ENCODE data around the gene KL.

Gene KL

DNA sequence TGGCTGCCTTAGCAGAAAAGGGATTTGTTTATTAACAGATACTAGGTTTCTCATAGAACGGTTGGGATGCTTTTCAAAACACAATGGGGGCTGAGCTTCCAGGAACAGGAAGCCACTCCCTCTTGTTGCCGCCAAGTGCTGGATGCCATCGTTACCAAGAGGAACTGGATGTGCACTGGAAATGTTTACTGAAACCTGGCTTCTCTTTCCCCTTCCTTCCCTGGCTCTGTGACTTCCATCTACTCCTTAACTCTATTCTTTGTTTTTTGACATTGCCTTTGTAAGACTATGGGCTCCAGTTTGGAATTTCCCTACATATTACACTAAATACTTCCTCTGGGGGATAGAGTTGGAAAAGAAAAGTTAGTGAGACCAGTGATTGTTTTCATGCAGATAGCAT, 11.7 kb upstream of the KL start:
- DNase-seq (ENCODE audit: low spot score) = no peak

- DNase-seq (ENCODE audit: low spot score) = no peak
Observed at GRCh38 chr13:33006134-33006533, 10.1 kb upstream of the KL start.

DNA sequence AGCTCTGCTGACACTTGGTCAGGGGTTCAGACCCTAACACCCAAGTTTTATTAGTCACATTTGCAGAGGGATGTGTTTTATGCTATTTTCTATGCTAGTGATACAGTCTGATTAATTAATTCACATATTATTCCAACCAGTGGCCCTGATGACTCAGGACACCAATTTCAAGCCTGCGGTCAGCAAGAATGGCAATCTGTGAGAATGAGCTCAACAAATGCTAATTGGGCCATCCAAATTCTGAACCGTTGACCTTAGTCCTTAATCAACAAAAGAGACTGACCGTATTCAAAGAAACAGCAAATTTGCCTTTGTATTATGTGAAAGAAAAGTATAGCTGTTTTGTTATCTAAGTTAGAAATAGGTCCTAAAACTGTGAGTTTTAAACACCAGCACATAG, 9.6 kb upstream of the KL start:
- DNase-seq (ENCODE audit: low spot score) = no peak

DNA sequence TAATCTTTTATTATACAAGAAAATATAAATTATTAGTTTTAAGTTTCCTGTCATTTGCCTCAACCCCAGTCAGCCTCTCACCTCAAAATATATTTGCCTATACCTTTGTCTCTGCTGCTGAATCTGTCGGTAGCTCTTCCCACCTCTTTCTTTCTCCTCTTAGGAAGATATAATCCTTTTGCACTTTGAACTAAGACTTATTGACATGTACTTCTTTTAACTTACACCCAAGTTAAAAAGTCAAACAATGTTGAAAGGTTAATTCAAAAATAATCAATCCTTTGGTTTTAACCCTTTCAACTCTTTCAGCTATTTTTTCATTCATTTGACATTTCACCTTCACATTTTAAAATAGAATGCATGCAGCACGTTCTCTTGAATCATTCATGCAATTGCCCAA, 9.0 kb upstream of the KL start:
- DNase-seq (ENCODE audit: low spot score) = no peak

GRCh38 chr13:33007950-33008349, 8.3 kb upstream of the KL start:
- no peak for DNase-seq (ENCODE audit: low spot score)

DNA sequence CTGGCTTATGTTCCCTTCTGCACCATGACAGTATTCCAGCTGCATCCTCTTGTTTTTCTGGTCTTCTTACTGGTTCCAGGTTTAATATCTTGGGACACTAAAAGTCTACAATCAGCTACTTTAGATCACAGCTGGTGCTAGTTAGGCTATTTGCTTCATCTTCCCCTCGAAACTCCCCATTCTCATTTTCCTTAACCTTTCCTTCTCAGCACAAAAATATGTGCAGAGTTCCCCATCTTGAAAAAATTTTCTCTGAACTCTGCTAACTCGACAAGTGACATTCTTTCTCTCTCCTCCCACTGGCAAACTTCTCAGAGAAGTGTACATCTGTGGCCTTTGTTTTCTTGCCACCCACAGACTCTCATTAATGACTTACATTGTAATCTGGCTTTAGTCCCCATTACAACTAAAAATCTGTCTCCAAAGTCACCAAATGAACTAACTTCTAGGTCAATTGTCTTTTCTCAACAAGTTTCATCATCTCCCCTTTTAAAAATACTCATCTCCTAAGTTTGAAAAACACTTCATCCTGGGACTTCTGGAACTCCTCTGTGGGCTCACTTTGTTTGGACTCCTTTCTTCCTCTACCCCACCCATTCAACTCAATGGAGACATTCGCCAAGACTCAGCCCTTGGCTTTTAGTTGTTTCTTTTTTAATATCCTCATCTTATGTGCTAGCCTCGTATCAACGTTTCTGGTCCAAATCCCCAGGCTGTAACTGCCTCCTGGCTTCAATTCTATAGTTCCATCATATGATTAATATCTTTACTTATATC, 7.1 kb upstream of the KL start:
- no peak for DNase-seq (ENCODE audit: low spot score)

DNA sequence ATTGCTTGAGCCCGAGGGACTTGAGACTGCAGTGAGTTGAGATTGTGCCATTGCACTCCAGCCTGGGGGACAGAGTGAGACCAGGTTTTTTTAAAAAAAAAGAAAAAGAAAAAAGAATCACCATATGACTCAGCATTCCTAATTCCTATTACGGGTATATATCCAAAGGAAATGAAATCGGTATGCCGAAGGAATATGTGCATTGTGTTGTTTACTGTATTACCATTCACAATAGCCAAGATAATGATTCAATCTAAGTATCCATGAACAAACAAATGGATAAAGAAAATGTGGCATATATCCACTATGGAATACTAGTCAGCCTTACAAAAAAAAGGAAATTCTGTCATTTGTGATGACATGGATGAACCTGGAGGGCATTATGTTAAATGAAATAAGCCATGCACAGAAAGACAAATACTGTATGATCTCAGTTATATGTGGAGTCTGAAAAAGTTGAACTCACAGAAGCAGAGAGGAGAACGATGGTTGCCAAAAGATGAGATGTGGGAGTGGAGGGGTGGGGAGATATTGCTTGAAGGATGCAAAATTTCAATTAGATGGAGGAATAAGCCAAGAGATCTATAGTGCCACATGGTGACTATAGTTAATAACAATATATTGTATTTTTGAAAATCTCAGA, 4.3 kb upstream of the KL start:
- DNase-seq (ENCODE audit: low spot score) = no peak

GRCh38 chr13:33014291-33014690, 1.9 kb upstream of the KL start:
- DNase-seq (ENCODE audit: low spot score) = no peak

DNA sequence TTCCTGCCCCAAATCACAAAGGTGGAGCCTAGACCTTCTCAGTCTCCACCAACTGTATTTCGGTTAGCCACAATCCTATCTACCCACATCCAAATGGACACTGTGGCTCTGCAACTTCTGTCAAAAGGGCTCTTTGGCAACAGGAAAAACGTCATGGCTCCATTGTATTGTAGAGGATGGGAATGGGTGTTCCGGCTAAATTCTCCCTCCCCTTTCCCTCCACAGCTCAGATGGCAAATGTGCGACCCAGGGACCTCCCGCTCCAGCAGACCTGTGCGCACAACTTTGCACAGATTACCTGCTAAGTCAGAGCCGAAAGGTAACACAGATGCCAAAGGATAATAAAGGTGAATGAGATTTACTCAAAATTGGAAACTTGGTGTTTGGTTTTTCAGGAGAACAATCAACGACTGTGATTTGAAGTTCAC, 968 bp upstream of the KL start:
- DNase-seq (ENCODE audit: low spot score) = no peak

DNA sequence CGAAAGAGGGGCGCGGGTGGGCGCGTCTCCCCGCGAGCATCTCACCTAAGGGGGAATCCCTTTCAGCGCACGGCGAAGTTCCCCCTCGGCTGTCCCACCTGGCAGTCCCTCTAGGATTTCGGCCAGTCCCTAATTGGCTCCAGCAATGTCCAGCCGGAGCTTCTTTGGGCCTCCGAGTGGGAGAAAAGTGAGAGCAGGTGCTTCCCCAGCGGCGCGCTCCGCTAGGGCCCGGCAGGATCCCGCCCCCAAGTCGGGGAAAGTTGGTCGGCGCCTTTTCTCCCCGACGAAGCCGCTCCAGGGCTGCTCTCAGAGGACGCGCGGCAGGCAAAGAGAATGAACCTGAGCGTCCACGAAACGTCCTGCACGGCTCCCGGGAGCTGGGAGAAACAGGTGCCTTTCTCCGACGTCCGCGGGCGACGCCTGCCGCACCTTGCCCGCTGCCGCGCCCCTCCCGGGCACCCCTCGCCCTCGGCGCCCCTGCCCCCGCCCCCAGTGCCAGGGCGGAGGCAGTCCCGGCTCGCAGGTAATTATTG, 366 bp upstream of the KL start:
- DNase-seq (ENCODE audit: low spot score) = no peak

DNA sequence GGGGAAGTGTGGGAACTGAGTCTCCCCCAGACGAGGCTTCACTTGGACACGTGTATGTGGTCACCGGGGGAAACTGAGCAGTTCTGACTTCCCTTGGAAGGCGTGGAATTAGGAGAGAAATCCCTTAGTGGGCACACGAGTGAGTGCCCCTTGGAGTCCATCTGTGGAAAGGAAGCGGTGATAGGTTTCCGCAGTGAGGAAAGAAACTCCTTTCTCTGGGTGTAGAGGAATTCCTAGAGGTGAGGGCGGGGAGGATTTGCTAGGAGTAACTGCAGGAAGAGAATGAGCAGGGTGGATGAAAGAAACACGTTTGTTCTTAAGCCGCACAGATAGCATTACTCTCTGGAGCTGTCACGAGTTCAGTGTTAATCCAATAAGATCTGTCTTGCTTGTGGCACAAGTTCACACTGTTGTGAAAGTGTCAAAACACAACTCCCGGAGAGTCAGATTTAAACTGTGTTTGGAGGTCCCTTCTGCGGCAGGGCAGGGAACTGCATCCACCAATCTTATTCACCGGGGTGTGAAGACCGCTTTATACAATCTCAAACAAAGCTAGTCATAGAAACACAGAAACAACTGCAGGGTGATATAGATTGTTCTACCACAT, 1.2 kb downstream of the KL start:
- DNase-seq (ENCODE audit: low spot score) = no peak

GRCh38 chr13:33018886-33019285, 2.7 kb downstream of the KL start:
- DNase-seq (ENCODE audit: low spot score) = no peak

GRCh38 chr13:33022986-33023385, 6.8 kb downstream of the KL start:
- no peak for DNase-seq (ENCODE audit: low spot score)

DNA sequence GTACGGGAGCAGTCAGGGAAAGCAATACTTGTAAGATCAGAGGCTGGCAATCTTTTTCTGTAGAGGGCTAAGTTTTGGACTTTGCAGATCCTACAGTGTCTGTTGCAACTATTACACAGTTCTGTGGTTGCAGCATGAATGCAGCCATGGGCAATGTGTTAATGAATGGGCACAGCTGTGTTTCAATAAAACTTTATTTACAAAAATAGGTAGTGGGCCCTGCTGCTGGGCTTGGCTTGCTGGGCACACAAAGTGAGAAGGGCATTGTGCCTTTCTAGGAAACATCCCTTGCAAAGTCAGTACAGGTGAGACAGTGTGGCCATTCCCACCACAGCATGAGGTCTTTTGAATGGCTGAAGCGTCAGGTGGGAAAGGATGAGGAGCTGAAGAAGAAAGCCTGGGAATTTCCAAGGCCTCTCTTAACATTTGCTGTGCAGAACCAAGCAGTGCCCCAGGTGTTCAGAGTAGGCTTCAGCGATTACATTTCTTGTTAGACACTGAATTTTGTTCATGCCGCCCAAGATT, 9.1 kb downstream of the KL start:
- DNase-seq (ENCODE audit: low spot score) = no peak

- DNase-seq (ENCODE audit: low spot score) = no peak
Observed at GRCh38 chr13:33026489-33027152, 10.4 kb downstream of the KL start.

DNA sequence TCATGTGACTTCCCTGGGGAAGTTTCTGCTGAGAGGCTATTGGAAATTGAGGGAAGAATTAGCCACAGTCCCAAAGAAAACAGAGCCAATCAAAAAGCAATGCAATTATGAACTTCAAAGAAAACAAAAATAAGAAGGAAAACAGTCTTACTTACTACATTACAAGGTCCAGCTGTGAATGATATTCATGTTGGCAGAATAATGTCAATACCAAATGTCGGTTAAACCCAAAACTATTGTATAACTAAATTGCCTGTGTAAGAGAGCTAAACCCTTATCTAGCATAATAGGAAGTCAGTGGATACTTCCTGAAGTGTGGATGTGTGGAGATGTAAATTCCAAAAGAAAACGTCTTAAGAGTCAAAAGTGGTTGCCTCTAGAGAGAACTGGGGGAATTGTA, 12.4 kb downstream of the KL start:
- no peak for DNase-seq (ENCODE audit: low spot score)

- DNase-seq (ENCODE audit: low spot score) = no peak
Observed at GRCh38 chr13:33031277-33031676, 15.1 kb downstream of the KL start.

DNA sequence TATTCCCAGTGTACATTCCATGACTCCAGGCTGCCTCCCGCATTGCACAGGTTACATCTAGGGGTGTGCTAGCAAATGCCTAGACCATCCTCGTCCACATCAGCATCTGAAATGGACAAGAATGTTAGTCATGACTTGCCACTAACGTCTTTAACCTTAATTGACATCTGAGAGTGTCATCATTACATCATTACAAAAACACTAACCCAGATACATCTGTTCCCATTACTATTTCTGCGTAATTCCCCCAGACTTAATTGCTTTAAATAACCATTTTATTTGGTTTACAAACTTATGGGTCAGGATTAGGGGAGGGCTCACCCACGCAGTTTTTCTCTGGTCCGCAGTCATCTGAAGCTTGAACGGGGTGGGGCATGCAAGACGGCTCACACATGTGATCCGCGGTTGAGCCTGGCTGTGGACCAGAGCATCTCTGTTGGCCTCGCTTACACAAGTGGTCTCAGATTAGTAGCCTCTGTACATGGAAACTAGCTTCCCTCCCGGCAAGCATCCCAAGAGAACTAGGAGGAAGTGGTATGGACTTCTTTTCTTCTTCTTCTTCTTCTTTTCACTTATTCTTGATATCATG, 15.9 kb downstream of the KL start:
- DNase-seq (ENCODE audit: low spot score) = no peak

- DNase-seq (ENCODE audit: low spot score) = no peak
Observed at GRCh38 chr13:33033051-33033812, 17.0 kb downstream of the KL start.

DNA sequence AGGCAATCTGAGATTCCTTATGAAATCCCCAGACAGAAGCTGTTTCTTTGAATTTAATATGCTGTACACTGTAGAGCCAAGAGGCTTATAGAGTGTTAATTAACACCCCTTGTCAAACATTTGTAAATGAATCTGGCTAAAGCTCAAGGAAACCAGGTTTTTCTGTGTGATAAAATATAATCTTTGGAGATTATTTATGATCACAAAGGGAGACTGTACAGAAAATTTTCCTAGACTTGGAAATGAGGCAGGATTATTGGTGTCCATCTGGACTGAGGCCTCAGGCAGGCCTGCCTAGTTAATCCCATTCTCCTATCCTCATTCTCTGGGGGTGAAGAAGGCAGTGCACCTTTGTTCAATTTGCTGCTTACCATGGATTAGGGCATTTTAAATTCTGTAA, 17.8 kb downstream of the KL start:
- no peak for DNase-seq (ENCODE audit: low spot score)

DNA sequence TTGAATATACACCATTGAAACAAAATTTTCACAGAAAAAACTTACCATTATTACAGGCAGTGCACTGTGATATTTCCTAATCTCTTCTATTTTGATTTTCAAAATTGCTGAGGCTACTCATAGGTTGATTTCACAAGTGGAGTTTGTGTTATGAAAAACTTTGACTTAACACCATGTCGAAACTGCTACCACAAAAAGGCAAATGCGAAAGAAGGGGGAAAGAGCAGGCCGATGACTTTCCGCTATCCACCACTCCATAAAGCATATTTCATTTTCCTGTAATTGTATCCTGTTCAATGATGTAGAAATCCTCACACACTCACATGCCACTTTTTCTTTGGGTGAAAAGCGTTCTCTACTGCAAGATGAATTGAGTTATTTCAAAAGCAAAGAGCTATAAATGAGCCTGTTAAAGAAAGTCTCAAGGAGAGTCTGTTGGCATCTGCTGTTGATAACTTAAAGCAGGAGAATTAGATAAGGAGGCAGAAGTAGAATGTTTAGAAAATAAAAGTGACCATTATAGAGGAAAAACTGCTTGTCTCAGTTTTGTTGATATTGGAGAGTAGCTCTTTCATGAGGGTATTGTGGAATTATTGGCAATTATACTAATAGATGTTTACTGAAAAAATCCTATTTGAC, 18.8 kb downstream of the KL start:
- DNase-seq (ENCODE audit: low spot score) = no peak
